GM12874 (cell line): Measurements from ENCODE around the gene GABARAPL2.

ENCODE experiments used
- TF ChIP-seq, protein P1 (sequence below): IDR thresholded peaks from 2 replicates; pipeline ENCODE4 v1.5.1; 2011; ENCODE audit warnings: low read depth, mild to moderate bottlenecking, control low read depth, low read length, moderate library complexity; ENCODE audit not compliant: insufficient read depth

The GABARAPL2 gene

DNA sequence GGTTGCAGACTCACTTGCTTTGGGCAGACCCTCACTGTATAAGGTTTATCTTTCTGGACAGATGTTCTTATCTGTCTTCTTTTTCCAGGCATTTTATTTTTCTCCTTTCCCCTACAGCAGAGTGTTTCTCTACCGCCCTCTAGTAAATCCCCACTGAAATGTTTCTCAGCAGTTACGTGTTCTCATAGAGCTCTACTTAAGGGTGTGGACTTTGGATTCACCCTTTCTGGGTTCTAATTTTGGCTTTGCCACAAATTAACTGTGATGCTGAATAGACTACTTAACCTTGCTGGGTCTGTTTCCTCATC is 54.9 kb downstream of the GABARAPL2 start:
- TF ChIP-seq, protein P1, sequence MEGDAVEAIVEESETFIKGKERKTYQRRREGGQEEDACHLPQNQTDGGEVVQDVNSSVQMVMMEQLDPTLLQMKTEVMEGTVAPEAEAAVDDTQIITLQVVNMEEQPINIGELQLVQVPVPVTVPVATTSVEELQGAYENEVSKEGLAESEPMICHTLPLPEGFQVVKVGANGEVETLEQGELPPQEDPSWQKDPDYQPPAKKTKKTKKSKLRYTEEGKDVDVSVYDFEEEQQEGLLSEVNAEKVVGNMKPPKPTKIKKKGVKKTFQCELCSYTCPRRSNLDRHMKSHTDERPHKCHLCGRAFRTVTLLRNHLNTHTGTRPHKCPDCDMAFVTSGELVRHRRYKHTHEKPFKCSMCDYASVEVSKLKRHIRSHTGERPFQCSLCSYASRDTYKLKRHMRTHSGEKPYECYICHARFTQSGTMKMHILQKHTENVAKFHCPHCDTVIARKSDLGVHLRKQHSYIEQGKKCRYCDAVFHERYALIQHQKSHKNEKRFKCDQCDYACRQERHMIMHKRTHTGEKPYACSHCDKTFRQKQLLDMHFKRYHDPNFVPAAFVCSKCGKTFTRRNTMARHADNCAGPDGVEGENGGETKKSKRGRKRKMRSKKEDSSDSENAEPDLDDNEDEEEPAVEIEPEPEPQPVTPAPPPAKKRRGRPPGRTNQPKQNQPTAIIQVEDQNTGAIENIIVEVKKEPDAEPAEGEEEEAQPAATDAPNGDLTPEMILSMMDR, result peak; percentile 54

DNA sequence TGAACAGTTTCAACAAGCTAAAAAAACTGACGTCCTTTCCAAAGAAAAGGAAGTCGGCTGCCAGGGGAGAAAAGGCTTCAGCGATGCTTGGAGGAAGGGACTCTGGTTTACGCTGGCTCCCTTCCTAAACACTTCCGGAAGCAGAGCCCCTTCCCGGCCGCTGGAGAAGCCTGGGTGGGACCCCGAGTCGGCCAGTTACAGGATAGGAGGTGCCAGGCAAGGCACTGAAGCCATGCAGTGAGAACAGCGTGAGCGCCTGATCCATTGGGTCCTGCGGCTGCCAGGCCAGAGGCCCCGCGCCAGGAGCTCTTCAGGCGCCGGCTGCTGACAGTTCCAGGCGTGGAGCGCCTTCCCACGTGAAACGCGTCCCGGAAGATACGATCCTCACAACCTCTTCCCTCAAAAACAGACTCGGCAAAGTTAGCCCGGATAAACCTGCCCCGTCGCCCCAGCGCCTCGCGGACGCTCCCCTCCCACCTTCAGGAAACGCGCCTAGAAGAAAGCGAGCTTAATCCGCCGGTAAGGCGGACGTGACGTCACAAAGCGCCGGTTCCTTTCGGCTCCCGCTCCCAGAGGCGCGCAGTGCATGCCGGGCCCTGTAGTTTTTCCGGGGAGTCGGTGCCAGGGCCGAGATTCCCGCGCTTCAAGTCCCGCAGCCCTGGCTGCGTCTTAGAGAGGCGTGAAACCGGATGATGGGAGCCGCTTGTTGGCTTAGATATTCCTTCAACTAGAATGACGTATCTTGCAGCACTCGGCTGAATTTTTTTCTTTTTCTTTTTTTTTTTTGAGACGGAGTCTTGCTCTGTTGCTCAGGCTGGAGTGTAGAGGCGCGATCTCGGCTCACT is 56.8 kb downstream of the GABARAPL2 start, which contains the start of gene ADAT1:
Gene ADAT1 (minus strand): TSS at position 521 of the 845 bp plus-strand sequence. CDS start 2,482 bp downstream, outside the sequence.
- TF ChIP-seq, protein P1, result no peak

DNA sequence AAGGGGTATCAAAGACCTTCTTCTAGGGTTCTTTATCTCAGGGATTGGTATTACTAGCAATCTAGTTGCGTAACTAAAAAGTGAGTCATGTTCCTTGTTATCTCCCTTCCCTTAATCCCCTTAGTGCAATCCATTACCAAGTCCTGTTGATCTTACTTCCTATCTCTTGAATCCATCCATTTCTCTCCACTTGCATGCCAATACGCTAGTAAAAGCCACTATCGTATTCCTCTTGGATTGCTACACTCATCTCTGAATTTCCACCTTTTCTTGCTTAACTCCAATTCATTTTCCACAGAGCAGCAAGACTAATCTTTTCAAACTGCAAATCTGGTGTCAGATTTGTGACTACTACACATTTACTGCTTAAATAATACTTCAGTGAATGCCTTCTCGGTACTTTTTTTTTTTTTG is 58.7 kb downstream of the GABARAPL2 start:
- TF ChIP-seq, protein P1, result no peak

DNA sequence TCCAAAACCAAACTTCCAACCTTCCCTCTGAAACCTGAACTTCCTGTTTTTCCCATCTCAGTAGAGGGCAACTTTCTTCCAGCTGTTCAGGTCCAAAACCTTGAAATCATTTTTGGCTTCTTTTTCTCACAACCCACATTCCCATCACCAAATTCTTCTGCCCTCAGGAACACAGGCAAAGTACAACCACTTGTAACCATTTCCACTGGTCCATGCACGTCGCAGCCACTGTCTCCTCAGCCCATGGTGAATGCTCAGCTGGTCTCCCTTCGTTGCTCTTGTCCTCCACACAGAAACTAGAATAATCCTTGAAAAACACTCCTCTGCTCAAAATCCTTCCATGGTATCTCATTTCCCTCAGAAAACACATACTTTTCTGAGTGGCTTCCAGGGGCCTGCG is 60.6 kb downstream of the GABARAPL2 start:
- TF ChIP-seq, protein P1, result no peak
